Uterus (tissue), 2 donors: ENCODE measurements around the gene SV2B.

Experiments
- POLR2A ChIP-seq, 2 donors: fragments of 450-650 bp; IDR thresholded peaks; one replicate each; pipeline ENCODE4 v1.6.1; 2016; ENCODE audit warnings: antibody characterized with exemption in 2 of 2, mild to moderate bottlenecking in 1 of 2, moderate library complexity in 1 of 2
- TF ChIP-seq, protein P1 (sequence below), 4 experiments: fragments of 200-600 bp in 2 of 4; fragments of 450-650 bp in 2 of 4; sonication (generic) in 2 of 4; IDR thresholded peaks; one replicate each; pipeline ENCODE4 v1.5.1; 2016 to 2019; ENCODE audit warnings: antibody characterized with exemption in 4 of 4, mild to moderate bottlenecking in 2 of 4, moderate library complexity in 1 of 4

- TF ChIP-seq, protein P1, sequence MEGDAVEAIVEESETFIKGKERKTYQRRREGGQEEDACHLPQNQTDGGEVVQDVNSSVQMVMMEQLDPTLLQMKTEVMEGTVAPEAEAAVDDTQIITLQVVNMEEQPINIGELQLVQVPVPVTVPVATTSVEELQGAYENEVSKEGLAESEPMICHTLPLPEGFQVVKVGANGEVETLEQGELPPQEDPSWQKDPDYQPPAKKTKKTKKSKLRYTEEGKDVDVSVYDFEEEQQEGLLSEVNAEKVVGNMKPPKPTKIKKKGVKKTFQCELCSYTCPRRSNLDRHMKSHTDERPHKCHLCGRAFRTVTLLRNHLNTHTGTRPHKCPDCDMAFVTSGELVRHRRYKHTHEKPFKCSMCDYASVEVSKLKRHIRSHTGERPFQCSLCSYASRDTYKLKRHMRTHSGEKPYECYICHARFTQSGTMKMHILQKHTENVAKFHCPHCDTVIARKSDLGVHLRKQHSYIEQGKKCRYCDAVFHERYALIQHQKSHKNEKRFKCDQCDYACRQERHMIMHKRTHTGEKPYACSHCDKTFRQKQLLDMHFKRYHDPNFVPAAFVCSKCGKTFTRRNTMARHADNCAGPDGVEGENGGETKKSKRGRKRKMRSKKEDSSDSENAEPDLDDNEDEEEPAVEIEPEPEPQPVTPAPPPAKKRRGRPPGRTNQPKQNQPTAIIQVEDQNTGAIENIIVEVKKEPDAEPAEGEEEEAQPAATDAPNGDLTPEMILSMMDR (IDR thresholded peaks at IDR 0.05), result no peak
- no peak for TF ChIP-seq POLR2A (IDR thresholded peaks at IDR 0.05)
These were observed 231.5 kb downstream of the SV2B start for GRCh38 chr15:91331581-91331980.
